WTC11 (cell line): Measurements from ENCODE around the gene ASIC2. TPM values are rescaled to one million over a fixed set of nuclear protein-coding genes. Genes with fewer than 3 reads are reported as not detected.

Experiments used
- ATAC-seq: fragments of 200-7000 bp; cut with Tn5 transposase; 2 replicates; pipeline ENCODE4 v1.10.0; 2021; ENCODE audit warnings: mild to moderate bottlenecking, moderate library complexity
- CTCF ChIA-PET: fragments of 300-600 bp; sonication (Branson Sonifier 250); formaldehyde crosslinking; loops from one replicate; lab custom pipeline; 2021; ENCODE audit warnings: antibody characterized with exemption; lab: Charles Lee
- POLR2A ChIA-PET: fragments of 350-600 bp; sonication (Branson Sonifier 250); formaldehyde crosslinking; loops from one replicate; lab custom pipeline; 2021; ENCODE audit warnings: antibody characterized with exemption; lab: Charles Lee
- DNase-seq: peaks from one replicate; pipeline ENCODE4 v3.0.0; 2021; ENCODE audit warnings: low spot score
- H3K27ac Mint-ChIP-seq: 2 replicates; pipeline ENCODE4 v1.8.0; 2021; ENCODE audit warnings: mixed read lengths
- H3K27me3 Mint-ChIP-seq: 2 replicates; pipeline ENCODE4 v1.8.0; 2021; ENCODE audit warnings: low read depth, mild to moderate bottlenecking, moderate library complexity, mixed read lengths
- H3K36me3 Mint-ChIP-seq: 2 replicates; pipeline ENCODE4 v1.8.0; 2021; ENCODE audit warnings: mixed read lengths
- H3K4me1 Mint-ChIP-seq: 2 replicates; pipeline ENCODE4 v1.8.0; 2022; ENCODE audit warnings: mixed read lengths
- H3K4me3 Mint-ChIP-seq: 2 replicates; pipeline ENCODE4 v1.8.0; 2021; ENCODE audit warnings: mild to moderate bottlenecking, moderate library complexity, mixed read lengths
- H3K9me3 Mint-ChIP-seq: 2 replicates; pipeline ENCODE4 v1.8.0; 2021; ENCODE audit warnings: mixed read lengths
- ATF1 ChIP-seq: sonication (generic); formaldehyde crosslinking; IDR thresholded peaks from 2 replicates; pipeline ENCODE4 v1.8.1; 2023; ENCODE audit warnings: mild to moderate bottlenecking, moderate library complexity, missing genetic modification reagents
- CBFB ChIP-seq: sonication (generic); formaldehyde crosslinking; IDR thresholded peaks from 2 replicates; pipeline ENCODE4 v1.8.1; 2022; ENCODE audit warnings: mild to moderate bottlenecking, low read depth, missing genetic modification reagents
- GRHL2 ChIP-seq: fragments of 250-450 bp; sonication (Bioruptor Pico); IDR thresholded peaks from 2 replicates; pipeline ENCODE4 v1.8.0; 2022; ENCODE audit warnings: mild to moderate bottlenecking, moderate library complexity; ENCODE audit not compliant: insufficient replicate concordance, severe bottlenecking
- KAT7 ChIP-seq: sonication (generic); formaldehyde crosslinking; IDR thresholded peaks from 2 replicates; pipeline ENCODE4 v1.8.1; 2023; ENCODE audit warnings: missing genetic modification reagents, mild to moderate bottlenecking, borderline replicate concordance
- NR2C2 ChIP-seq: sonication (generic); formaldehyde crosslinking; IDR thresholded peaks from 2 replicates; pipeline ENCODE4 v1.8.0; 2022; ENCODE audit warnings: mild to moderate bottlenecking, missing genetic modification reagents
- RELA ChIP-seq: sonication (generic); formaldehyde crosslinking; IDR thresholded peaks from 2 replicates; pipeline ENCODE4 v1.8.1; 2022; ENCODE audit warnings: missing genetic modification reagents, mild to moderate bottlenecking, borderline replicate concordance
- SMAD3 ChIP-seq: sonication (generic); formaldehyde crosslinking; IDR thresholded peaks from 2 replicates; pipeline ENCODE4 v1.8.0; 2022; ENCODE audit warnings: missing genetic modification reagents, mild to moderate bottlenecking, borderline replicate concordance
- ZBTB21 ChIP-seq: sonication (generic); formaldehyde crosslinking; IDR thresholded peaks from 2 replicates; pipeline ENCODE4 v1.8.1; 2023; ENCODE audit warnings: mild to moderate bottlenecking, missing genetic modification reagents, borderline replicate concordance
- ZNF138 ChIP-seq: sonication (generic); formaldehyde crosslinking; conservative IDR thresholded peaks from 2 replicates; pipeline ENCODE4 v1.8.1; 2022; ENCODE audit warnings: mild to moderate bottlenecking, moderate library complexity, missing genetic modification reagents
- ZNF263 ChIP-seq: sonication (generic); formaldehyde crosslinking; IDR thresholded peaks from 2 replicates; pipeline ENCODE4 v1.8.1; 2022; ENCODE audit warnings: low read depth, mild to moderate bottlenecking, moderate library complexity, missing genetic modification reagents
- total RNA-seq: library from RNA; stranded (reverse); gene quantifications from 3 replicates; pipeline ENCODE4 v1.2.3, GENCODE V29; 2021
- TF ChIP-seq, protein P1 (sequence below): fragments of 250-450 bp; sonication (Bioruptor Pico); IDR thresholded peaks from 2 replicates; pipeline ENCODE4 v1.9.0; 2021; ENCODE audit warnings: mild to moderate bottlenecking
- TF ChIP-seq, protein P2 (sequence below): sonication (generic); formaldehyde crosslinking; IDR thresholded peaks from 2 replicates; pipeline ENCODE4 v1.8.0; 2022; ENCODE audit warnings: mild to moderate bottlenecking, missing genetic modification reagents
- TF ChIP-seq, protein P3 (sequence below): sonication (generic); formaldehyde crosslinking; IDR thresholded peaks from 2 replicates; pipeline ENCODE4 v1.8.0; 2022; ENCODE audit warnings: mild to moderate bottlenecking, missing genetic modification reagents
- TF ChIP-seq, protein P4 (sequence below): sonication (generic); formaldehyde crosslinking; IDR thresholded peaks from 2 replicates; pipeline ENCODE4 v1.8.1; 2023; ENCODE audit warnings: mild to moderate bottlenecking, missing genetic modification reagents
- TF ChIP-seq, protein P5 (sequence below): sonication (generic); formaldehyde crosslinking; IDR thresholded peaks from 2 replicates; pipeline ENCODE4 v1.8.0; 2022; ENCODE audit warnings: mild to moderate bottlenecking, missing genetic modification reagents
- TF ChIP-seq, protein P6 (sequence below): sonication (generic); formaldehyde crosslinking; IDR thresholded peaks from 2 replicates; pipeline ENCODE4 v1.8.1; 2022; ENCODE audit warnings: missing genetic modification reagents, borderline replicate concordance
- TF ChIP-seq, protein P7 (sequence below): sonication (generic); formaldehyde crosslinking; IDR thresholded peaks from 2 replicates; pipeline ENCODE4 v1.8.0; 2023; ENCODE audit warnings: mild to moderate bottlenecking, missing genetic modification reagents
- TF ChIP-seq, protein P8 (sequence below): fragments of 250-450 bp; sonication (Bioruptor Pico); IDR thresholded peaks from 2 replicates; pipeline ENCODE4 v1.9.0; 2021; ENCODE audit warnings: moderate library complexity, mild to moderate bottlenecking, inconsistent platforms, borderline replicate concordance

Gene ASIC2
- total RNA-seq, 1 experiment from 2014 or later, result 2.7 TPM

DNA sequence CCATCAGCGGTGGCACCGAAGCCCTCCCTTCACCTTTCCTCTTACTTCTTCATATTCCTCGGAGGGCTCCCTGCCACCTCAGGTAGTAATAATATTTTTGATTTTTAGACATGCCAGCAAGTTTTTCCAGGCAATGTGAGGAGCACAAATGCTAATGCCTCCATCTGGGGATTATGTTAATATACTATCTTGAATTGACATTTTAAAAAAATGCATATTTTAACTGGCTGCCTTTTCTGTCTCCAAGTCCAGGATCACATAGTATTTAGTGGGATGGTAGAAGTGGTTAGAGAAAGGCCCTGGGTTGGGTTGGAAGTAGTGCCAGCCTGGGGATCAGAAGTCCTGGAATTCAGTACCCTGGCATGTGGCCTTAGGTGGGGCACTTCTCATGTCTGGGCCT, 154.5 kb downstream of the ASIC2 start:
- CTCF ChIA-PET, result no interaction called here

DNA sequence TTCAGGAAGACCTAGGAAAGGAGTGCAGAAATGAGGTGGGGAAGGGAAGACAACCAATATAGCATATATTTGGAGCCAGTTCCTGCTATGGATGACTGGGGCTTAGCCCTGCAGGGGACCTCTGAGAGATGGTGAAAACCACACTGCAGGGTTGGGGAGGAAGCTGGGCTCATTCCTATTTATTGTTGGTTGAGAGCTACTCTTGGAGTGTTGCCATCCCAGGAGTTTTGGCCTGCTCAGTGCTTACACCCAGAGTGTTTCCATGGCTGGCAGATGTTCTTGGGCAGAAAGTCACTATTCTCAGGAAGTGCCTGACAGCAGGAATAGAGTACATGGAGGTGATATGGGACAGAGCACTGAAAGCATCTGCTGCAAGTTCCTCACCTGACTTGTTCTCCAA, 155.7 kb downstream of the ASIC2 start:
- CTCF ChIA-PET, result no interaction called here
- Mint-ChIP-seq H3K27me3 (peaks cover 8% of the 10 kb centered on the region), H3K27ac (no peak overlapping the region), H3K36me3 (no peaks in the 10 kb centered on the region), H3K9me3 (no peaks in the 10 kb centered on the region)
- DNase-seq, result no peak
- no peak for TF ChIP-seq SMAD3
- no peak for TF ChIP-seq ATF1 (CRISPR knock-in tag)
- TF ChIP-seq, protein P1, sequence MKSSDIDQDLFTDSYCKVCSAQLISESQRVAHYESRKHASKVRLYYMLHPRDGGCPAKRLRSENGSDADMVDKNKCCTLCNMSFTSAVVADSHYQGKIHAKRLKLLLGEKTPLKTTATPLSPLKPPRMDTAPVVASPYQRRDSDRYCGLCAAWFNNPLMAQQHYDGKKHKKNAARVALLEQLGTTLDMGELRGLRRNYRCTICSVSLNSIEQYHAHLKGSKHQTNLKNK (CRISPR knock-in tag), result no peak
- TF ChIP-seq, protein P2, sequence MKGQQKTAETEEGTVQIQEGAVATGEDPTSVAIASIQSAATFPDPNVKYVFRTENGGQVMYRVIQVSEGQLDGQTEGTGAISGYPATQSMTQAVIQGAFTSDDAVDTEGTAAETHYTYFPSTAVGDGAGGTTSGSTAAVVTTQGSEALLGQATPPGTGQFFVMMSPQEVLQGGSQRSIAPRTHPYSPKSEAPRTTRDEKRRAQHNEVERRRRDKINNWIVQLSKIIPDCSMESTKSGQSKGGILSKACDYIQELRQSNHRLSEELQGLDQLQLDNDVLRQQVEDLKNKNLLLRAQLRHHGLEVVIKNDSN, result no peak
- TF ChIP-seq, protein P3, sequence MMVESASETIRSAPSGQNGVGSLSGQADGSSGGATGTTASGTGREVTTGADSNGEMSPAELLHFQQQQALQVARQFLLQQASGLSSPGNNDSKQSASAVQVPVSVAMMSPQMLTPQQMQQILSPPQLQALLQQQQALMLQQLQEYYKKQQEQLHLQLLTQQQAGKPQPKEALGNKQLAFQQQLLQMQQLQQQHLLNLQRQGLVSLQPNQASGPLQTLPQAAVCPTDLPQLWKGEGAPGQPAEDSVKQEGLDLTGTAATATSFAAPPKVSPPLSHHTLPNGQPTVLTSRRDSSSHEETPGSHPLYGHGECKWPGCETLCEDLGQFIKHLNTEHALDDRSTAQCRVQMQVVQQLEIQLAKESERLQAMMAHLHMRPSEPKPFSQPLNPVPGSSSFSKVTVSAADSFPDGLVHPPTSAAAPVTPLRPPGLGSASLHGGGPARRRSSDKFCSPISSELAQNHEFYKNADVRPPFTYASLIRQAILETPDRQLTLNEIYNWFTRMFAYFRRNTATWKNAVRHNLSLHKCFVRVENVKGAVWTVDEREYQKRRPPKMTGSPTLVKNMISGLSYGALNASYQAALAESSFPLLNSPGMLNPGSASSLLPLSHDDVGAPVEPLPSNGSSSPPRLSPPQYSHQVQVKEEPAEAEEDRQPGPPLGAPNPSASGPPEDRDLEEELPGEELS (CRISPR knock-in tag), result no peak
- TF ChIP-seq, all 79 proteins: peak for 0
- POLR2A ChIA-PET, result no interaction called here
- no peak for ATAC-seq
- no peak overlapping the region for H3K4me3 Mint-ChIP-seq
- H3K4me1 Mint-ChIP-seq, result peaks cover 17% of the 10 kb centered on the region

More for the DNA sequence above, 154.5 kb downstream of the ASIC2 start:
- Mint-ChIP-seq H3K9me3 (no peaks in the 10 kb centered on the region), H3K4me3 (no peak overlapping the region), H3K36me3 (no peaks in the 10 kb centered on the region), H3K27ac (no peak overlapping the region), H3K27me3 (peaks cover 5% of the 10 kb centered on the region; the same call in 1 of the 2 replicates), H3K4me1 (peaks cover 17% of the 10 kb centered on the region)
- POLR2A ChIA-PET, result no interaction called here
- TF ChIP-seq, protein P4, sequence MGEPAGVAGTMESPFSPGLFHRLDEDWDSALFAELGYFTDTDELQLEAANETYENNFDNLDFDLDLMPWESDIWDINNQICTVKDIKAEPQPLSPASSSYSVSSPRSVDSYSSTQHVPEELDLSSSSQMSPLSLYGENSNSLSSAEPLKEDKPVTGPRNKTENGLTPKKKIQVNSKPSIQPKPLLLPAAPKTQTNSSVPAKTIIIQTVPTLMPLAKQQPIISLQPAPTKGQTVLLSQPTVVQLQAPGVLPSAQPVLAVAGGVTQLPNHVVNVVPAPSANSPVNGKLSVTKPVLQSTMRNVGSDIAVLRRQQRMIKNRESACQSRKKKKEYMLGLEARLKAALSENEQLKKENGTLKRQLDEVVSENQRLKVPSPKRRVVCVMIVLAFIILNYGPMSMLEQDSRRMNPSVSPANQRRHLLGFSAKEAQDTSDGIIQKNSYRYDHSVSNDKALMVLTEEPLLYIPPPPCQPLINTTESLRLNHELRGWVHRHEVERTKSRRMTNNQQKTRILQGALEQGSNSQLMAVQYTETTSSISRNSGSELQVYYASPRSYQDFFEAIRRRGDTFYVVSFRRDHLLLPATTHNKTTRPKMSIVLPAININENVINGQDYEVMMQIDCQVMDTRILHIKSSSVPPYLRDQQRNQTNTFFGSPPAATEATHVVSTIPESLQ (CRISPR knock-in tag), result no peak
- TF ChIP-seq, protein P5, sequence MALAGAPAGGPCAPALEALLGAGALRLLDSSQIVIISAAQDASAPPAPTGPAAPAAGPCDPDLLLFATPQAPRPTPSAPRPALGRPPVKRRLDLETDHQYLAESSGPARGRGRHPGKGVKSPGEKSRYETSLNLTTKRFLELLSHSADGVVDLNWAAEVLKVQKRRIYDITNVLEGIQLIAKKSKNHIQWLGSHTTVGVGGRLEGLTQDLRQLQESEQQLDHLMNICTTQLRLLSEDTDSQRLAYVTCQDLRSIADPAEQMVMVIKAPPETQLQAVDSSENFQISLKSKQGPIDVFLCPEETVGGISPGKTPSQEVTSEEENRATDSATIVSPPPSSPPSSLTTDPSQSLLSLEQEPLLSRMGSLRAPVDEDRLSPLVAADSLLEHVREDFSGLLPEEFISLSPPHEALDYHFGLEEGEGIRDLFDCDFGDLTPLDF (CRISPR knock-in tag), result no peak
- TF ChIP-seq ZBTB21 (CRISPR knock-in tag) (no peak), ZNF263 (no peak), KAT7 (CRISPR knock-in tag) (no peak), NR2C2 (no peak), GRHL2 (no peak), ATF1 (CRISPR knock-in tag) (no peak), RELA (CRISPR knock-in tag) (no peak), CBFB (CRISPR knock-in tag) (no peak), ZNF138 (no peak)
- TF ChIP-seq, protein P6, sequence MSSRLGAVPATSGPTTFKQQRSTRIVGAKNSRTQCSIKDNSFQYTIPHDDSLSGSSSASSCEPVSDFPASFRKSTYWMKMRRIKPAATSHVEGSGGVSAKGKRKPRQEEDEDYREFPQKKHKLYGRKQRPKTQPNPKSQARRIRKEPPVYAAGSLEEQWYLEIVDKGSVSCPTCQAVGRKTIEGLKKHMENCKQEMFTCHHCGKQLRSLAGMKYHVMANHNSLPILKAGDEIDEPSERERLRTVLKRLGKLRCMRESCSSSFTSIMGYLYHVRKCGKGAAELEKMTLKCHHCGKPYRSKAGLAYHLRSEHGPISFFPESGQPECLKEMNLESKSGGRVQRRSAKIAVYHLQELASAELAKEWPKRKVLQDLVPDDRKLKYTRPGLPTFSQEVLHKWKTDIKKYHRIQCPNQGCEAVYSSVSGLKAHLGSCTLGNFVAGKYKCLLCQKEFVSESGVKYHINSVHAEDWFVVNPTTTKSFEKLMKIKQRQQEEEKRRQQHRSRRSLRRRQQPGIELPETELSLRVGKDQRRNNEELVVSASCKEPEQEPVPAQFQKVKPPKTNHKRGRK, result no peak
- TF ChIP-seq, protein P7, sequence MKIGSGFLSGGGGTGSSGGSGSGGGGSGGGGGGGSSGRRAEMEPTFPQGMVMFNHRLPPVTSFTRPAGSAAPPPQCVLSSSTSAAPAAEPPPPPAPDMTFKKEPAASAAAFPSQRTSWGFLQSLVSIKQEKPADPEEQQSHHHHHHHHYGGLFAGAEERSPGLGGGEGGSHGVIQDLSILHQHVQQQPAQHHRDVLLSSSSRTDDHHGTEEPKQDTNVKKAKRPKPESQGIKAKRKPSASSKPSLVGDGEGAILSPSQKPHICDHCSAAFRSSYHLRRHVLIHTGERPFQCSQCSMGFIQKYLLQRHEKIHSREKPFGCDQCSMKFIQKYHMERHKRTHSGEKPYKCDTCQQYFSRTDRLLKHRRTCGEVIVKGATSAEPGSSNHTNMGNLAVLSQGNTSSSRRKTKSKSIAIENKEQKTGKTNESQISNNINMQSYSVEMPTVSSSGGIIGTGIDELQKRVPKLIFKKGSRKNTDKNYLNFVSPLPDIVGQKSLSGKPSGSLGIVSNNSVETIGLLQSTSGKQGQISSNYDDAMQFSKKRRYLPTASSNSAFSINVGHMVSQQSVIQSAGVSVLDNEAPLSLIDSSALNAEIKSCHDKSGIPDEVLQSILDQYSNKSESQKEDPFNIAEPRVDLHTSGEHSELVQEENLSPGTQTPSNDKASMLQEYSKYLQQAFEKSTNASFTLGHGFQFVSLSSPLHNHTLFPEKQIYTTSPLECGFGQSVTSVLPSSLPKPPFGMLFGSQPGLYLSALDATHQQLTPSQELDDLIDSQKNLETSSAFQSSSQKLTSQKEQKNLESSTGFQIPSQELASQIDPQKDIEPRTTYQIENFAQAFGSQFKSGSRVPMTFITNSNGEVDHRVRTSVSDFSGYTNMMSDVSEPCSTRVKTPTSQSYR (CRISPR knock-in tag), result no peak
- TF ChIP-seq, protein P8, sequence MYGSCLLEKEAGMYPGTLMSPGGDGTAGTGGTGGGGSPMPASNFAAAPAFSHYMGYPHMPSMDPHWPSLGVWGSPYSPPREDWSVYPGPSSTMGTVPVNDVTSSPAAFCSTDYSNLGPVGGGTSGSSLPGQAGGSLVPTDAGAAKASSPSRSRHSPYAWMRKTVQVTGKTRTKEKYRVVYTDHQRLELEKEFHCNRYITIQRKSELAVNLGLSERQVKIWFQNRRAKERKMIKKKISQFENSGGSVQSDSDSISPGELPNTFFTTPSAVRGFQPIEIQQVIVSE, result no peak
- DNase-seq (no peak), ATAC-seq (no peak)
